Activated T-helper 9 cell treated with anti-CD3 and anti-CD28 coated beads, Interleukin-2, amount 50 U/mL, for 16 hours (primary cell): ENCODE measurements around the gene AFG3L2.
"Not testable (repeated sequence)": the region's sequence is repeated elsewhere in the genome, so short reads cannot be mapped to it uniquely, and the experiment has no call there.

Experiments
- DNase-seq: peaks from one replicate; pipeline ENCODE4 v3.0.0-alpha.2; 2020; ENCODE audit warnings: low read depth

AFG3L2 gene

GRCh38 chr18:12376754-12377555 lies at the start of gene AFG3L2:
AFG3L2 (minus strand) TSS chr18:12377227; CDS start chr18:12377082, 145 bp downstream.
- peak; percentile 100 for DNase-seq

GRCh38 chr18:12424252-12424651 lies 47.2 kb upstream of the AFG3L2 start:
- DNase-seq = no peak

GRCh38 chr18:12423820-12424219 lies 46.8 kb upstream of the AFG3L2 start:
- no peak for DNase-seq

GRCh38 chr18:12423393-12423792 lies 46.4 kb upstream of the AFG3L2 start:
- no peak for DNase-seq

GRCh38 chr18:12422936-12423335 lies 45.9 kb upstream of the AFG3L2 start:
- DNase-seq = no peak

- DNase-seq = no peak
These were observed 44.7 kb upstream of the AFG3L2 start for GRCh38 chr18:12421732-12422131.

- DNase-seq = no peak
These were observed 43.9 kb upstream of the AFG3L2 start for GRCh38 chr18:12420821-12421421.

- no peak for DNase-seq
These were observed 40.7 kb upstream of the AFG3L2 start for GRCh38 chr18:12417687-12418086.

GRCh38 chr18:12416098-12416729 lies 39.2 kb upstream of the AFG3L2 start:
- no peak for DNase-seq

- no peak for DNase-seq
These were observed 34.4 kb upstream of the AFG3L2 start for GRCh38 chr18:12411456-12411855.

- not testable (repeated sequence) for DNase-seq
These were observed 33.7 kb upstream of the AFG3L2 start for GRCh38 chr18:12410747-12411146.

GRCh38 chr18:12410081-12410481 lies 33.1 kb upstream of the AFG3L2 start:
- DNase-seq = no peak

GRCh38 chr18:12409469-12409868 lies 32.4 kb upstream of the AFG3L2 start:
- no peak for DNase-seq

- no peak for DNase-seq
These were observed 31.3 kb upstream of the AFG3L2 start for GRCh38 chr18:12408247-12408869.

GRCh38 chr18:12406371-12407111 lies 29.5 kb upstream of the AFG3L2 start:
- no peak for DNase-seq

- DNase-seq = no peak
These were observed 28.0 kb upstream of the AFG3L2 start for GRCh38 chr18:12405066-12405465.

GRCh38 chr18:12403601-12404506 lies 26.8 kb upstream of the AFG3L2 start:
- DNase-seq = no peak

GRCh38 chr18:12401881-12402280 lies 24.9 kb upstream of the AFG3L2 start:
- DNase-seq = no peak

- DNase-seq = no peak
These were observed 22.2 kb upstream of the AFG3L2 start for GRCh38 chr18:12399231-12399630.

- no peak for DNase-seq
These were observed 21.6 kb upstream of the AFG3L2 start for GRCh38 chr18:12398625-12399024.

- no peak for DNase-seq
These were observed 20.8 kb upstream of the AFG3L2 start for GRCh38 chr18:12397793-12398192.
